PC-3 (cell line): ENCODE data around the gene MAD1L1. TPM values are rescaled to one million over a fixed set of nuclear protein-coding genes. Genes with fewer than 3 reads are reported as not detected.
A peak's percentile ranks its signal among the peaks of the same experiment; 100 is the strongest.

Experiments used
- ATAC-seq: fragments of 200-7000 bp; cut with Tn5 transposase; 2 replicates; pipeline ENCODE4 v1.9.1; 2020; ENCODE audit warnings: mild to moderate bottlenecking, moderate library complexity
- BruUV-seq: library from RNA; stranded (reverse); fragments of 400-500 nt; replicated peaks from 2 replicates; lab custom pipeline; 2021; lab: Mats Ljungman, UMichigan
- CTCF ChIA-PET: fragments of 300-600 bp; sonication (Branson Sonifier 250); formaldehyde crosslinking; loops from one replicate; lab custom pipeline; 2022; ENCODE audit warnings: antibody characterized with exemption; lab: Charles Lee
- POLR2A ChIA-PET: fragments of 300-600 bp; sonication (Branson Sonifier 250); formaldehyde crosslinking; loops from one replicate; lab custom pipeline; 2022; ENCODE audit warnings: antibody characterized with exemption; ENCODE audit not compliant: unreplicated experiment; lab: Charles Lee
- DNase-seq: peaks from one replicate; pipeline ENCODE4 v3.0.0-alpha.2; 2015
- H2AFZ ChIP-seq: fragments of 300-600 bp; sonication (generic); 2 replicates; pipeline ENCODE4 v1.6.0; 2016; ENCODE audit warnings: antibody characterized with exemption, low read length
- H3F3A ChIP-seq: fragments of 300-600 bp; sonication (generic); one replicate; pipeline ENCODE4 v1.6.0; 2017; ENCODE audit warnings: antibody characterized with exemption, low read length, control low read depth, mild to moderate bottlenecking; ENCODE audit not compliant: unreplicated experiment
- H3K27ac ChIP-seq: fragments of 300-600 bp; sonication (generic); 2 replicates; pipeline ENCODE4 v1.5.1; 2016; ENCODE audit warnings: mild to moderate bottlenecking, low read length
- H3K27me3 ChIP-seq: fragments of 300-600 bp; sonication (generic); 2 replicates; pipeline ENCODE4 v1.6.1; 2016; ENCODE audit warnings: low read length, mixed read lengths
- H3K36me3 ChIP-seq: fragments of 300-600 bp; sonication (generic); 2 replicates; pipeline ENCODE4 v1.6.1; 2016; ENCODE audit warnings: low read depth, mixed run types, low read length, mixed read lengths
- H3K4me1 ChIP-seq: fragments of 300-600 bp; sonication (generic); 2 replicates; pipeline ENCODE4 v1.5.1; 2016; ENCODE audit warnings: low read length; ENCODE audit not compliant: insufficient read depth
- H3K4me2 ChIP-seq: fragments of 300-600 bp; sonication (generic); 2 replicates; pipeline ENCODE4 v1.6.0; 2016; ENCODE audit warnings: low read length
- H3K4me3 ChIP-seq: fragments of 300-600 bp; sonication (generic); 2 replicates; pipeline ENCODE4 v1.5.1; 2016; ENCODE audit warnings: mild to moderate bottlenecking, low read length, mixed read lengths
- H3K79me2 ChIP-seq: fragments of 300-600 bp; sonication (generic); 2 replicates; pipeline ENCODE4 v1.6.1; 2017; ENCODE audit warnings: low read length, mixed read lengths
- H3K9ac ChIP-seq: fragments of 300-600 bp; sonication (generic); 2 replicates; pipeline ENCODE4 v1.6.0; 2016; ENCODE audit warnings: mild to moderate bottlenecking, low read length
- H3K9me2 ChIP-seq: fragments of 300-600 bp; sonication (generic); replicated peaks from 2 replicates; pipeline ENCODE4 v1.6.1; 2016; ENCODE audit warnings: mixed run types, low read length, mixed read lengths
- H3K9me3 ChIP-seq: fragments of 300-600 bp; sonication (generic); 2 replicates; pipeline ENCODE4 v1.6.1; 2016; ENCODE audit warnings: low read length, mixed read lengths
- H4K20me1 ChIP-seq: fragments of 300-600 bp; sonication (generic); 2 replicates; pipeline ENCODE4 v1.6.1; 2016; ENCODE audit warnings: low read length, mixed read lengths
- EZH2 ChIP-seq: fragments of 300-600 bp; sonication (generic); IDR thresholded peaks from one replicate; pipeline ENCODE4 v1.6.1; 2017; ENCODE audit warnings: antibody characterized with exemption, mild to moderate bottlenecking, low read length; ENCODE audit not compliant: unreplicated experiment
- EZH2phosphoT487 ChIP-seq: fragments of 300-600 bp; sonication (generic); IDR thresholded peaks from 2 replicates; pipeline ENCODE4 v1.6.1; 2018; ENCODE audit warnings: mild to moderate bottlenecking, antibody characterized with exemption, low read length, borderline replicate concordance
- intact Hi-C: fragments of 100-400 bp; cut with micrococcal nuclease; formaldehyde crosslinking; loops from 2 replicates; pipeline ENCODE4 v1.9.0; 2023
- total RNA-seq: library from RNA; depleted of rRNA; stranded (reverse); fragments of >200 nt; gene quantifications from 2 replicates; pipeline ENCODE4 v1.2.3, GENCODE V29; 2014
- TF ChIP-seq, protein P1 (sequence below): fragments of 300-600 bp; sonication (generic); conservative IDR thresholded peaks from 2 replicates; pipeline ENCODE4 v1.5.1; 2017; ENCODE audit warnings: antibody characterized with exemption, low read depth, mild to moderate bottlenecking, low read length

MAD1L1 gene
- total RNA-seq, 1 experiment from 2014 or later: 88.4 TPM

DNA sequence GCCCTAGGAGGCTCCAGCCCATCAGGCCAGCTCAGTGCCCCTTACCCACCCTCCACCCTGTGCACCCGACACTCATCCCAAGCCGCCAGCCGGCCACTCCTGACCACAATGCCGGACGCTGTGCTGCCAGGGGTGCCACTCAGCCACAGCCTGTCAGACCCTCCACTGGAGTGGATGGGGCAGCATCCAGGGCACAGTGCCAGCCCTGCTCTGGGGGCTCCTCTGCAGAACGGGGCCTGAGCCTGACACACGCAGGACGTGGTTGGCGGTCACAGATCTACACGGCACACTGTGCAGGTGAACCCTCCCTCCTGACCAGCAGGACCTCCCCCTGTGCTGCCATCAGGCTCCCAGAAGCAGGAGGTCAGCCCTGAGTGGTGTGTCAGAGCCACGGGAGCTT, 114.7 kb downstream of the MAD1L1 start:
- Histone ChIP-seq H4K20me1 (no peaks in the 10 kb centered on the region), H3K4me3 (no peak overlapping the region), H3K36me3 (no peaks in the 10 kb centered on the region), H3K9ac (no peak overlapping the region), H3K4me2 (no peak overlapping the region), H3K4me1 (peaks cover 33% of the 10 kb centered on the region), H3K9me3 (no peaks in the 10 kb centered on the region), H3F3A (no peaks in the 10 kb centered on the region), H3K79me2 (no peaks in the 10 kb centered on the region), H3K9me2 (no peaks in the 10 kb centered on the region), H2AFZ (no peak overlapping the region), H3K27me3 (no peaks in the 10 kb centered on the region), H3K27ac (no peak overlapping the region)
- no peak for ATAC-seq
- POLR2A ChIA-PET: no interaction called here
- CTCF ChIA-PET: no interaction called here
- TF ChIP-seq, protein P1, sequence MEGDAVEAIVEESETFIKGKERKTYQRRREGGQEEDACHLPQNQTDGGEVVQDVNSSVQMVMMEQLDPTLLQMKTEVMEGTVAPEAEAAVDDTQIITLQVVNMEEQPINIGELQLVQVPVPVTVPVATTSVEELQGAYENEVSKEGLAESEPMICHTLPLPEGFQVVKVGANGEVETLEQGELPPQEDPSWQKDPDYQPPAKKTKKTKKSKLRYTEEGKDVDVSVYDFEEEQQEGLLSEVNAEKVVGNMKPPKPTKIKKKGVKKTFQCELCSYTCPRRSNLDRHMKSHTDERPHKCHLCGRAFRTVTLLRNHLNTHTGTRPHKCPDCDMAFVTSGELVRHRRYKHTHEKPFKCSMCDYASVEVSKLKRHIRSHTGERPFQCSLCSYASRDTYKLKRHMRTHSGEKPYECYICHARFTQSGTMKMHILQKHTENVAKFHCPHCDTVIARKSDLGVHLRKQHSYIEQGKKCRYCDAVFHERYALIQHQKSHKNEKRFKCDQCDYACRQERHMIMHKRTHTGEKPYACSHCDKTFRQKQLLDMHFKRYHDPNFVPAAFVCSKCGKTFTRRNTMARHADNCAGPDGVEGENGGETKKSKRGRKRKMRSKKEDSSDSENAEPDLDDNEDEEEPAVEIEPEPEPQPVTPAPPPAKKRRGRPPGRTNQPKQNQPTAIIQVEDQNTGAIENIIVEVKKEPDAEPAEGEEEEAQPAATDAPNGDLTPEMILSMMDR: no peak
- no TSS peak for BruUV-seq
- DNase-seq: no peak
- intact Hi-C loops: no loop called here

DNA sequence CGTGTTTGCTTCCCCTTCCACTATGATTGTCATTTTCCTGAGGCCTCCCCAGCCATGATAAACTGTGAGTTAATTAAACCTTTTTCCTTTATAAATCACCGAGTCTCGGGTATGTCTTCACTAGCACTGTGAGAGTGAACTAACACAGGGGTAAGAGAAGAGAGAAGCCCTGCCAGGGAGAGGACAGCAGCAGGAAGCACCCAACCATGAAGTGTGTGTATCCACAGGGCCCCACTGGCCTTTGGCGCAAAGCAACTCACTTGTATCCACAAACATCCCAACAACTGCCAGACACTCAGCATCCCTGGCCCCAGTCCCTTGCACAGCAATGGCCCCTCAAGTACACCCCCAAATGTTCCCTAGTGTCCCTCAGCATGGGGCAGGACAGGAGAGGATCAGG, 115.1 kb downstream of the MAD1L1 start:
- Histone ChIP-seq H3K4me1 (peaks cover 33% of the 10 kb centered on the region), H4K20me1 (no peaks in the 10 kb centered on the region), H3K79me2 (no peaks in the 10 kb centered on the region), H3K9ac (no peak overlapping the region), H3K9me3 (no peaks in the 10 kb centered on the region), H3K36me3 (no peaks in the 10 kb centered on the region), H3K4me3 (no peak overlapping the region), H3F3A (no peaks in the 10 kb centered on the region), H3K27ac (no peak overlapping the region), H3K4me2 (no peak overlapping the region), H3K9me2 (no peaks in the 10 kb centered on the region), H2AFZ (no peak overlapping the region), H3K27me3 (no peaks in the 10 kb centered on the region)
- DNase-seq: no peak
- TF ChIP-seq, protein P1: no peak
- TF ChIP-seq EZH2 (no peak), EZH2phosphoT487 (no peak)
- BruUV-seq: no TSS peak
- no peak for ATAC-seq
- intact Hi-C loops: loop anchor here (2.0 kb wide), 1 partner anchor 39 kb away; no protein-coding TSS in a partner anchor
- POLR2A ChIA-PET: no interaction called here
- CTCF ChIA-PET: no interaction called here

DNA sequence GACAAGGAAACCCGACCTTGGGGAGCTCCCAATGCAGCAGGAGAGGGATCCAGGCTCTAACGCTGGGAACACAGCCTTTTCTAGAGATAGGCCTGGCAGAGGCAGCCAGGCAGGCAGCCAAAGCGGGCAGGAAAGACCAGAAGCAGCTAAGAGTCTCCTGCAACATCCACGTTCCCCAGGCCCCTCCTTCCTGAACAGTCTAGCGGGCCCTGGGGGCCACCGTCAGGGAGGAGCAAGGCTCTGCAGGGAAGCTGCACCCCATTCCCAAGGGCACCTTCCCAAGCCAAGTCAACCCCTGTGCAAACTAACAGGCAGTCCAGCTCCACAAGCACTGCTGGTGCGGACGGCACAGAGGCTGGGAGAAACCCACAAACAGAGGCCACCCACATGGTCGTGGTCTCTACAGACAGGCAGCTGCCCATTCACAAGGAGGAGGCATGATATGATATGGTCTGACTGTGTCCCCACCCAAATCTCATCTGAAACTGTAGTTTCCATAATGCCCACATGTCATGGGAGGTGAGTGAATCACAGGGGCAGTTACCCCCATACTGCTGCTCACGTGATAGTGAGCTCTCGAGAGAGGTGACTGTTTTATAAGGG, 115.7 kb downstream of the MAD1L1 start:
- CTCF ChIA-PET: interaction anchor here (0.8 kb wide), 1 partner anchor 41 kb away, joined by 3 read pairs; no protein-coding TSS in a partner anchor
- H3F3A ChIP-seq: no peaks in the 10 kb centered on the region
- peak overlapping the region; percentile 70 for H3K27ac ChIP-seq

More for the DNA sequence above, 115.7 kb downstream of the MAD1L1 start:
- no peak overlapping the region for H2AFZ ChIP-seq
- H3K4me3 ChIP-seq: 0 out of 2 replicates have a peak overlapping the region, but pooled peaks have one; percentile 10
- POLR2A ChIA-PET: interaction anchor here (0.6 kb wide), 1 partner anchor 216 kb away, joined by 3 read pairs; no protein-coding TSS in a partner anchor
- H3K9me2 ChIP-seq: no peaks in the 10 kb centered on the region
- TF ChIP-seq, protein P1: no peak
- TF ChIP-seq EZH2: no peak
- TF ChIP-seq EZH2phosphoT487: no peak
- no peak for DNase-seq
- no peaks in the 10 kb centered on the region for H3K36me3 ChIP-seq
- no peaks in the 10 kb centered on the region for H3K27me3 ChIP-seq
- intact Hi-C loops: loop anchor here (2.0 kb wide), 1 partner anchor 40 kb away; no protein-coding TSS in a partner anchor
- H3K4me1 ChIP-seq: peaks cover 33% of the 10 kb centered on the region
- H3K9ac ChIP-seq: no peak overlapping the region
- BruUV-seq: no TSS peak
- H3K9me3 ChIP-seq: no peaks in the 10 kb centered on the region
- no peaks in the 10 kb centered on the region for H3K79me2 ChIP-seq
- H3K4me2 ChIP-seq: peak overlapping the region; percentile 71
- peak; percentile 37 for ATAC-seq
- no peaks in the 10 kb centered on the region for H4K20me1 ChIP-seq
